Stimulated activated CD8-positive, alpha-beta memory T cell treated with anti-CD3 and anti-CD28 coated beads, Interleukin-7, amount 100 ng/mL, for 48 hours (primary cell): ENCODE data around the gene TMIGD2.
"Not testable (repeated sequence)": the region's sequence is repeated elsewhere in the genome, so short reads cannot be mapped to it uniquely, and the experiment has no call there.

Experiments
- DNase-seq, 2 donors: peaks; one replicate each; pipeline ENCODE4 v3.0.0-alpha.2; 2020; ENCODE audit warnings: low read depth in 1 of 2; ENCODE audit errors: extremely low read depth in 1 of 2

Gene TMIGD2

GRCh38 chr19:4298810-4299550, 3.2 kb downstream of the TMIGD2 start:
- DNase-seq = no peak

DNA sequence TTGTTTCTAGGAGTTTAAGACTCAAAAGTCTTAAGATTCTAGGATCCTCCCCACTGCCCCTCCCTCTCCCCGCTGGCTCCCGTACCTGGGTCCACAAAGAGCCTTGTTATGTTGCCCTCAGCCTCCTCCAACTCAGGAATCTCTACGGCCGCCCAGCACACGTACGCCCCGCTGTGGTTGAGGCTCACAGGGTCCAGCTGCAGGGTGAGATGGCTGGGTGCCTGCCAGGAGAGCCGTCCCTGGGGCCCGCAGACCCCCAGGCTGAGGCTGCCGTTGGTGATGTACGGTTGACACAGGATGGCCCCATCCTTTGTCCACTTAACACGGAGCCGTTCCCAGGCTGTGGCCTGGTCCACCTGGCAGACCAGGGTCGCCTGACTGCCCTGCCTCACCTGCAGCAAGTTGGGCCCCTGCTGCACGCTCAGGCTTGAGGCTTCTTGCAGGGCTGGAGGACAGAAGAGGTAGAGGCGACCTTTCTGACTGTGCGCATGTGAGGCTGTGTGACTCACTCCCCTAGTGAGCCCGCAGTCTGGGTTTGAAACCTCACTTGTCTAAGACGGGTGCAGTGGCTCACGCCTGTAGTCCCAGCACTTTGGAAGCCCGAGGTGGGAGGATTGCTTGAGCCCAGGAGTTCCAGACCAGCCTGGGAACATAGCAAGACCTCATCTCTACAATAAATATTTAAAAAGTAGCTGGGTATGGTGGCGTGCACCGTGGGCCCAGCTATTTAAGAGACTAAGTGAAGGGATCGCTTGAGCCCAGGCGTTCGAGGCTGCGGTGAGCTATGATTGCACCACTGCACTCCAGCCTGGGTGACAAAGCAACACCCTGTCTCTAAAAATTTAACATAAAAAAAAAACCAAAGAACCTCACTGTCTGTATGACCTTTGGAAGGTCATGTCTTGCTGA, 4.0 kb downstream of the TMIGD2 start:
- peak in 1 of 2 donors; percentile 48 for DNase-seq

DNA sequence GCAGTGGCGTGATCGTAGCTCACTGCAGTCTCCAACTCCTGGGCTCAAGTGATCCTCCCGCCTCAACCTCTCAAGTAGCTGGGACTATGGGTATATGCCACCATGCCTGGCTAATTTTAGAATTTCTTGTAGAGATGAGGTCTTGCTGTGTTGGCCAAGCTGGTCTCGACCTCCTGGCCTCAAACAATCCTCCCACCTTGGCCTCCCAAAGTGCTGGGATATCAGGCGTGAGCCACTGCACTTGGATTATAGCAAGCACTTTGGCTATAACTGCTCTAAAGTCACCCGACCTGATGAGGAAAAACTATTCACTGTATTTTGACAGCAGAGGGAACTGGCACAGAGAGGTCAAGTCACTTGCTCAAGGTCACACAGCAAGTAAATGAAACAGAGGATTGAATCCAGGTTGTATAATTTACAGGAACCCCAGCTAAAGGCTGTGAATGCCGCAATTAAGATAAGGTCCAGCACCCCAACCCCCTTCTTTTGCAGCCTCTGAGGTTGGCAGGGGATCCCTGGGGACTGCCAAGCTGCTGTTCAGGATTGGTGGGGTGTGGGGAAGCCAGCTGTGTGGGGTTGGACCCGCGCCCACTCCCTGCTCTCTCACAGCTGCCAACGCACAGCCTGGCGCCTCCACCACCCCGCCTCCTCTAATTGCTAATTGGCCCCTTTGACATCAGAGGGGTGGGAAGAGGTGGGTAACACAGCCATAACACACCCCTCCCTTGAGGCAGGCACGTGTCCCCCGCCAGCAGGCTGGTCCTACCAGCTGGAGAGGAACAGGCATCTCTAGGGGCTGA, 6.0 kb downstream of the TMIGD2 start:
- DNase-seq = no peak

DNA sequence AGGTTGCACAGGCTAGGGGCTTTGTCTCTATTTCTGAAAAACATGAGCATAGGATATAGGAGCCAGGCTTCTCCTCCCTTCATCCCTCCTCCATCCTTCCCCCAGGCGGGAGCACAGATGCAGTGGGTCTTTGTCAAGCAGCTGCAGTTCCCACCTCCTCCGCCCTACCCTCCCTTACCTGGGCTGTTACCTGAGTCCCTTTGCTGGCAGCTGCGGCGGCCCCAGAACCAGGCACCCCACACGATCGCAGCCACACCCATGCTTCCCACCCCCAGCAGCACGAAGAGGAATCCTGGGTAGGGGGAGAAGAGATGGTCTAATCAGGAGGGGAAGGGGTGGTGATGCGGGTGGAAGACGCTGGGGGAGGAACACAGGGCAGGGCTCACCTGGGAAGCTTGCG, 7.8 kb downstream of the TMIGD2 start:
- DNase-seq = no peak

DNA sequence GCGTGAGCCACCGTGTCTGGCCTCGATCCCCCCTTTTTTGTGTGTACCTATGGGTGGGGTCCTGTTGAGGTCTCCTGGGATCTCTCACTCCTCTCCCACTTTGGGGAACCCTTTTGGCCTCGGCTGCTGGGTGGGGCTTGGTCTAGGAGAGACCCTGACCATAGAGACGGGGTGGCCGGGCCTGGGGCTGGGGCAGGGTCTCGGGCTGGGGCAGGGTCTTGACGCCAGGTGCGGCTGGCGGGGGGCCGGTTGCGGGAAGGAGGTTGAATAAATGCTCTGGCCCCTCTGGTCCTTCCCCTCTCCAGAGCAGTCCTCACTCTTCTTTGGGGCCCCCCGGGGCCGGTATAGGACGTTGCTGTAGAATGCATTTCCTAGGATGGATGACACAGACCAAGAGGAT, 9.7 kb downstream of the TMIGD2 start:
- no peak for DNase-seq

DNA sequence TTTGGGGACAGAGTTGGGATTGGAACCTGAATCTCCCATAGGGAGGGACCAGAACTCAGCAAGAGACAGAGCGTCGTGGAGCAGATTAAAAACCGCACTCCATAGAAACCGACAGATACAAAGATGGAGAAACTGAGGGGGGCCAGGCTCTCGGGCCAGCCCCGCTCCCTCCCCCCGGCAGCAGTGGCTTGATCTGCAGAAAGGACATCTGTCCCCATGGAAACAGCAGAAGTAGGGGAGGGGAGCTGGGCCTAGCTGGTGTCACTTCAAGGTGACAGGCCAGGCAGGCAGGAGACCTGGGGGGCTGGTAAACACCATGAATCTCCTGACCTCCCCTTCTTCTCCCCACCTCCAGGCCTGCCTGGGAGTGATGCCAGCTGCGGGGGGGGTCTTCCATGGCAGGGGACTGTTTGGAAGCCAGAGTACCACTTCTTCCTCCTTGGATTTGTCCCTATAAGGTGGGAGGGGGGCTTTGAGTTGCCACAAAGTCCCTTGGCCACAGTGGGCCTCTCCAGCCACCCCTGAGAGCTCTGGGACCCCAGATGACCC, 10.9 kb downstream of the TMIGD2 start:
- DNase-seq = no peak

DNA sequence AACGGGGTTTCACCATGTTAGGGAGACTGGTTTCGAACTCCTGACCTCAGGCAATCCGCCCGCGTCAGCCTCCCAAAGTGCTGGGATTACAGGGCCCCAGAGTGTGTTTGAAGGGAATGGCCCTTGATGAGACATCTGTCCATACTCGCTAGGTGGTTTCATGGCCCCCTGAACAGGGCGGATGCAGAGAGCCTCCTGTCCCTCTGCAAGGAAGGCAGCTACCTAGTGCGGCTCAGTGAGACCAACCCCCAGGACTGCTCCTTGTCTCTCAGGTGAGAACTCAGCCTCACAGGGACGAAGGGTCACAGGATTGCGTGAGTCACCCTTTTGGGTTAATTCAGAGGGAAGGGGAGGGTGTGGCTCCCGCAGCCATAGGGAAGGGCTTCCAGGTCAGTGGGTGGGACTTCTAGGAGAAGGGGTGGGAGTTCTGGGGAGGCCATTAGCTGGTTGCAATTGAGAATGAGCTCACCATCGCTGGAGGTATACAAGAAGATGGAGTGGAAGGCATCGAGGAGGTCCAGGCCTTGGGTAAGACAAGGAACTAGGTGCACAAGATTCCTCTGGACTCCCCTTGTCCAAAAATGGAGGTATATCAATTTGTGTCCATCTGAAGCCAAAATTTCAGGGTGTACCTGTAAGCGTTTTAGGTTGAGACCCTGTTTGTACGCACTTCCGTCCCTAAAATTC, 14.0 kb downstream of the TMIGD2 start:
- DNase-seq = no peak

GRCh38 chr19:4286141-4286540, 16.0 kb downstream of the TMIGD2 start:
- DNase-seq = not testable (repeated sequence)

- no peak for DNase-seq
Measured at GRCh38 chr19:4284974-4285373, 17.2 kb downstream of the TMIGD2 start.

DNA sequence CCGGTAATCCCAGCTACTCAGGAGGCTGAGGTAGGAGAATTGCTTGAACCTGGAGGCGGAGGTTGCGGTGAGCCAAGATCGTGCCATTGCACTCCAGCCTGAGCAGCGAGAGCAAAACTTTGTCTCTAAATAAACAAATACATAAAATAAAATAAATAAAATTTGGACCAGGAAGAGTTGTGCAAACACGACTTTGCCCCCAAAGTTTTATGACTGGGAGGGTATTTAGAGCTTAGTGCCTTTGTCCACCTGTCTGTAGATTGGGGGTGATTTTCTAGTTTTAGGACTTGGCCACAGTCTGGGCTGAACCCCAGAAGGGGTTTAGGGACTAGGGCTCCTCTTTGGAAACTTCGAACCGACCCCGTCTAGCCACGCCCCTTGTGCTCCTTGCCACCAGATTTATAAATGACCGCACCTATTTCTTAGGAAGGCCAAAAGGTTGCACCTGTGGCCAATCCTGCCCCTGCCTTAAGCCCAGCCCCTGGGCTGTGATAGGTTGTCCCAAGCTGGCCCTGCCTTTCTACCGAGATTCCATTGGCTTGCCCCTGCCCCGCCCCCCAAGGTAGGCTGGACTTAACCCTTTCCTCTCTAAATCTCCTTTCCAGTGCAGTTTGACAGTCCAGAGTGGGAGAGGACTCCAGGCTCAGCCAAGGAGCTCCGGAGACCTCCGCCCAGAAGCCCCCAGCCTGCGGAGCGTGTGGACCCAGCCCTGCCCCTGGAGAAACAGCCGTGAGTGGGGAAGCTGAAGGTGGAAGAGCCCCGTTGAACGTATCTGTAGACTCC, 17.8 kb downstream of the TMIGD2 start:
- DNase-seq = no peak

DNA sequence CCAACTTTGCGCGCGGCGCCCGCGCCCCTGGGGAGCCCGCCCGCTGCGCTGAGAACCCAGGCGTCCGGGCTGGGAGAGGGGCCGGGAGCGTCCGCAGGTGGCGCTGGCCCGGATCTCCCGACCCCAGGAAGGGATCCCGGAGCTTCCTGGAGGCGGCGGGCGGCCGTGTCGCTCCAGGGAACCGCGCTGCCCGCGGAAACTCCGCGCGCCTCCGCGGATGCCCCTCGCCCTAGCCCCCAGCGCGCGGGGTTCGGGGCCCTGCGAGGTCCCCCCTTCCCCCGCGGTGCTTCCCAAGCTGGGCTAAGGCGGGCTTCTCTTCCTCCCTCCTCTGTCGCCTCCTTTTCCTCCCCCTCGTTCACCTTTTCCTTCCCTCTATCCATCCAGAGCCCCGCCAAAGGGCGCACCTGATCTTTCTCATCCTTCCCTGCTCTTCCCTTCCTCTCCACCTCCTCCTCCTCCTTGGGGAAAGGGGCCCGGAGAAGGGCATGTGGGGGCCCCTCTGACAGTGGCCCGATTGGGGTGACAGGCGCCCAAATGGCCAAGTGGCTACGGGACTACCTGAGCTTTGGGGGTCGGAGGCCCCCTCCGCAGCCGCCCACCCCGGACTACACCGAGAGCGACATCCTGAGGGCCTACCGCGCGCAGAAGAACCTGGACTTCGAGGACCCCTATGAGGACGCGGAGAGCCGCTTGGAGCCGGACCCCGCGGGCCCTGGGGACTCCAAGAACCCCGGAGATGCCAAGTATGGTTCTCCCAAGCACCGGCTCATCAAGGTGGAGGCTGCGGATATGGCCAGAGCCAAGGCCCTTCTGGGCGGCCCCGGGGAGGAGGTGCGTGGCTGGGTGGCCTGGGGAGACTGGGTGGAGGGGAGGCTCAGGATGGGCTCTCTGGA, 22.4 kb downstream of the TMIGD2 start:
- DNase-seq = no peak

- DNase-seq = no peak
Measured at GRCh38 chr19:4279267-4279529, 23.0 kb downstream of the TMIGD2 start.

DNA sequence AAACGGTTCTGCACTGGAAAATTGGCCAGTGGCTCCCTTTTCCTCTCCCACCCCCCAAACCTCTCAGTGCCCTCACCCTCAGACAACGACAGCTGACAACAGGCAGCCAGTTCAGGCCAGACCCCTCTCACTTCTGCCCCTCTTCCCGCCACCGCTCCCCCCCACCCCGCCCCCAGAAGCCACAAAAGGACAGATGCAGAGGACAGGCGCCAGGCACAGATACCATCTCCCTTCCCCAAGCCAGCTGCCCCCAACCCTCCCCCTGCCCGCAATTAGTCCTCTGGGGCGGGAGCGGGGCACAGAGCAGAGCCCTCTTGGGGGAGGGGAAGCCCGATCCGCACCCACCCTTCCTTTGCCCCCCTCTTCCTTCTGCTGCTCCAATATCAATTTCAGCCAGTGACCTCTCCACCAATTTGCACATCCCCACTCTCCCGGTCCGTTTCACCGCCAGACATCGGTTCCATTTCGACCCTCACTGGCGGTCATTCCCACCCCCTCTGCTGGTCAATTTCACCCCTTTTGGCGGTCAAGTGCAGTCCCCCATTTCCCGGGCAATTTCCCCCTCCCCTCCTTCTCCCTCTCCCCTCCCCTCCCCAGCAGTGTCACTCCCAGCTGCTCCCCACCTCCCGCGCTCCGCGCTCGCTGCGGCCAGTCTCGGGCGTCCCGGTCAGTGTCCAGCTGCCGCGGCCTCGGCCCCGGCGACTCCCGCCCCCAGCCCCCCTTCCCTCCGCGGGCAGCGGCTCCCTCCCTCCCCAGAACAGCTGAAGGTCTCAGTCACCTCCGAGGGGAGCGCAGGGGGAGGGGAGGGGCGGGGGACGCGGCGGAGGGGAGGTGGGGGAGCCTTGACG, 23.5 kb downstream of the TMIGD2 start, which contains the start of gene SHD:
SHD (plus strand) TSS at position 848 of the 848 bp plus-strand sequence. CDS start 798 bp downstream, outside the sequence.
- DNase-seq = no peak

DNA sequence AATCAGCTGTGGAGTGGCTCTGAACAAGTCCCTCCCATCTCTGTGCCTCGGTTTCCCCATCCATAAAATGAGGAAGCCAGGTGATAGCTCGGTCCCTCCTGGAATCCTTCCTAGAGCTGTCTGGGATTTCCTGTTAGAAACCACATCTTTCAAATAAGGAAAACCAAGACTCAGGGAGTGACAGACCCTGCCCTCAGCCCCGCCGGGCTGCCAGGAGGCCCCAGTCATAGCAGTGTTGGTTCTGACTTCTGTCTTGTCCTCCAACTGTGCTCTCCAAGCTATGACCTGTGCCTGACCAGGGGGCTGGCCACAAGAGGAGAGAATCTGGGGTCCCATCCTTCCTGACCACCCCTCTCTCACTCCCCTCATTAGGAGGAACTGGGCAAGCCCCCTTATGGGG, 24.2 kb downstream of the TMIGD2 start:
- DNase-seq = no peak

DNA sequence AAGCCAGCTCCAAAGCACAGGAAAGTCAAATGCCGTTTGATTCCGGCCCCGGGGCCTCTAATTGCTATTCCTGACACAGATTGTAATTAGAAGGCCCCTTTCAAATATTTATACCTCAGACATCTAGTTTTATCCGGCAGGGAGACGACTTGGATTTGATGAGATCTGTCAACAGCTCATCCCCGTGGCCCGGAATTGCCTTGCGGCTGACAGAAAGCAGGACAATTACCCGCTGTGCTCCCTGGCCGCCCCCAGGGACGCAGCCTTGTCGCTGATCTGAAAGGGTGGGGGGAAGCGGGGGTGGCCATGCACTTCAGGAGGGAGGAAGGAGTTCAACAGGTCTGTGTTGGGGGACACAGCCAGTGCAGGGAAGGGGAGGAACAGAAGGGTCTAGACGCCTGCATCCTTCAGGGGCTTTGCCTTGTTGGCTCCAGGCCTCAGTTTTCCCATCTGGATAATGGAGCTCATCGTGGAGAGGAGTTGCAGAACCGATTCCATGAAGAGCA, 24.9 kb downstream of the TMIGD2 start:
- DNase-seq = no peak

DNA sequence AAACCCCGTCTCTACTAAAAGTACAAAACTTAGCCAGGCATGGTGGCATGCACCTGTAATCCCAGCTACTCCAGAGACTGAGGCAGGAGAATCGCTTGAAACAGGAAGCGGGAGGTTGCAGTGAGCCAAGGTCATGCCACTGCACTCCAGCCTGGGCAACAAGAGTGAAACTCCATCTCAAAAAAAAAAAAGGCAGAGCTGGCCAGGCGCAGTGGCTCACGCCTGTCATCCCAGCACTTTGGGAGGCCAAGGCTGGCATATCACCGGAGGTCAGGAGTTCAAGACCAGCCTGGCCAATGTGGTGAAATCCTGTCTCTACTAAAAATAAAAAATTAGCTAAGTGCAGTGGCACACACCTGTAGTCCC, 27.9 kb downstream of the TMIGD2 start:
- DNase-seq = not testable (repeated sequence)

DNA sequence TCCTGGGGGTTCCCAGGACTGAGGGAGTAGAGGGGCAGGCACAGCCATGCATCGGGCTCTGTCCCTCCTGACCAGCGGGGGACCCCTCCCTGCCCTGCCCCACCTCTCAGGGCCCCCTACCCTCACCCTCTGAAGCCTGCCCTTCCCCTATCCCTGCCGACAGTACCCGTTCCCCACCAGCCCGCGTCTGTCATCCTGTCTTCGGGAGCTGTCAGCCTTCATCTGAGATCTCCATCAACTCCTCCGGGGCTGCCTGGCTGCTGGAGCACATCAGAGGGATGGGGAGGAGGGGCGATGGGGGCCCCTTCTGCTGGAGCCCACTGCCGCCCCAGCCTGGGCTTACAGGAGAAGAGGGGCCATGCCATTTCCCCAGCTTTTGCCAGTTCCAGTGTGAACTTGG, 29.3 kb downstream of the TMIGD2 start:
- DNase-seq = no peak
